Astrocyte of the cerebellum (primary cell): Measurements from ENCODE around the gene MGME1.
"Not testable (repeated sequence)": the region's sequence is repeated elsewhere in the genome, so short reads cannot be mapped to it uniquely, and the experiment has no call there.

Experiments
- DNase-seq: peaks from one replicate; pipeline ENCODE4 v3.0.0-alpha.2; 2011; ENCODE audit warnings: low read depth
- H3K4me3 ChIP-seq: 2 replicates; pipeline ENCODE4 v1.5.1; 2011; ENCODE audit warnings: mild to moderate bottlenecking, low read depth, low read length, moderate library complexity
- CTCF ChIP-seq: IDR thresholded peaks from 2 replicates; pipeline ENCODE4 v1.5.1; 2012; ENCODE audit warnings: low read length, low read depth, moderate library complexity, mild to moderate bottlenecking; ENCODE audit errors: missing control alignments
- in situ Hi-C: cut with HindIII; loops from 2 replicates; pipeline ENCODE4 v1.10.0; 2017; ENCODE audit warnings: low sequenced_read_pairs

MGME1 gene

GRCh38 chr20:18014411-18014810 lies 45.6 kb downstream of the MGME1 start:
- in situ Hi-C loops: no loop called here
- DNase-seq: no peak

GRCh38 chr20:18016772-18017171 lies 48.0 kb downstream of the MGME1 start:
- H3K4me3 ChIP-seq: no peak overlapping the region
- no peak for DNase-seq
- in situ Hi-C loops: no loop called here
- no peak for TF ChIP-seq CTCF

More at GRCh38 chr20:18014411-18014810, 45.6 kb downstream of the MGME1 start:
- no peak overlapping the region for H3K4me3 ChIP-seq
- no peak for TF ChIP-seq CTCF

- DNase-seq: no peak
- TF ChIP-seq CTCF: no peak
- in situ Hi-C loops: no loop called here
- no peak overlapping the region for H3K4me3 ChIP-seq
These were observed 49.3 kb downstream of the MGME1 start for GRCh38 chr20:18018100-18018499.

- peak; percentile 23 for TF ChIP-seq CTCF
- no peak overlapping the region for H3K4me3 ChIP-seq
- DNase-seq: no peak
- in situ Hi-C loops: no loop called here
These were observed 50.2 kb downstream of the MGME1 start for GRCh38 chr20:18019068-18019467.

- TF ChIP-seq CTCF: no peak
- H3K4me3 ChIP-seq: no peak overlapping the region
- in situ Hi-C loops: no loop called here
- no peak for DNase-seq
These were observed 52.1 kb downstream of the MGME1 start for GRCh38 chr20:18020931-18021330.

- TF ChIP-seq CTCF: no peak
- in situ Hi-C loops: no loop called here
- no peak overlapping the region for H3K4me3 ChIP-seq
- no peak for DNase-seq
These were observed 55.8 kb downstream of the MGME1 start for GRCh38 chr20:18024606-18025127.

- DNase-seq, H3K4me3 ChIP-seq, in situ Hi-C loops: not testable (repeated sequence)
These were observed 58.2 kb downstream of the MGME1 start for GRCh38 chr20:18027011-18027410.
